Stimulated activated naive CD4-positive, alpha-beta T cell (primary cell): Measurements from ENCODE around the gene RPS15A.

ENCODE experiments used
- DNase-seq, 6 experiments: peaks; one replicate each; lab custom pipeline; 2025; lab: John Stamatoyannopoulos, UW

RPS15A gene

DNA sequence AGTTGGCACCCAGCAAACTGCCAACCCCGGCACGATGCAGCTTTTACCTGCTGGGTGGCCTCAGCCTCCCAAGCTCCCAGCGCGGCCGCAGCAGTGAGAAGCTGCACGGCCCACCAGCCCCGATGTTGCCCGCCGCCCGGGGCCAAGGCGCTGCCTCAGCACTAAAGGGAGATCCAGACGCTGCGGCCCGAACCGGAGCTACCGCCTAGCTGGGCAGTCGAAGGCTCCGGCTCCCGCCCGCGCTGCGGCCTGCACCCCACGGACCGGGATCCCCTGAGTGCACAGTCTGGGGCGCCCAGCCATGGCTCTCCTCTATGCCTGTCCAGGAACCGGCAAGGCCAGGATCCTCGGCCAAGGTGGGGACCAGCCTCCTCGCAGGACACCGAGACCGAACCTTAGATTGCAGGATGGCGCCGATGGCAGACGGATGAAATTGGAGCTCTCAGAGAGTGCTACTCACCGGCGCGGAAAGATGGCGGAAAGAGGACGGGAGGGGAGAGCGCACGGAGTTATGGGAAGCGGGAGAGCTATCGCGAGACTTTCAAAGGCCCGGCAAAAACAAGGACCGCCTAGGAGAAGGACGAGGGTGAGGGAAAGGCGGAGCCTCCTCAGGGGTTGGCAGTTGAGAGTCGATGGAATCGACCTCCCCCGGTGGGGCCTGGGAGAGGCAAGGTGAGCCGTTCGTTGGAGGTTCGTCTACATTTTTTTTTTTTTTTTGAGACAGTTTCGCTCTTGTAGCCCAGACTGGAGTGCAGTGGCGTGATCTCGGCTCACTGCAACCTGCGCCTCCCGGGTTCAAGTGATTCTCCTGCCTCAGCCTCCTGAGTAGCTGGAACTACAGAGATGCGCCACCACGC, at the start of gene RPS15A:
TSS of gene RPS15A (minus strand) at position 485 of the 857 bp plus-strand sequence. CDS start 1,221 bp downstream, outside the sequence.
- DNase-seq: peak; percentile 85 to 94 (median 92)

DNA sequence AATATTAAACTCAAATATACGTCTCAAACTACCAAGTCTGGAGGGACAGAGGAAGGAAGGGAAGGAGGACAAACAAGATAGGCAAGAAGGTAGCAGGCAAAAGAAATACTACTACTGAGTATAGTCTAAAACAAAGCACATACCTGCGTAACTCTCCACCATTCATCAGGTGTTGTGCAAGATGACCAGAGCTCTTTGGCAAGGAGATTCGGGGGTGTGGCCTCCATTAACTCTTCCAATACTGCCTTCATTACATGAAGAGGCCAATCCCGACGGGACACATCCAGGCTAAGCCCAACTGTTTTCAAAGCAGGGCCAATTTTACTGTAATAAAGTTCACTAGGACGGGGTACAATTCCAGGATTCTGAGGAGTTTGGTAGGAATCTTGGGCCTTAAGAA, 49.4 kb upstream of the RPS15A start:
- no peak for DNase-seq

DNA sequence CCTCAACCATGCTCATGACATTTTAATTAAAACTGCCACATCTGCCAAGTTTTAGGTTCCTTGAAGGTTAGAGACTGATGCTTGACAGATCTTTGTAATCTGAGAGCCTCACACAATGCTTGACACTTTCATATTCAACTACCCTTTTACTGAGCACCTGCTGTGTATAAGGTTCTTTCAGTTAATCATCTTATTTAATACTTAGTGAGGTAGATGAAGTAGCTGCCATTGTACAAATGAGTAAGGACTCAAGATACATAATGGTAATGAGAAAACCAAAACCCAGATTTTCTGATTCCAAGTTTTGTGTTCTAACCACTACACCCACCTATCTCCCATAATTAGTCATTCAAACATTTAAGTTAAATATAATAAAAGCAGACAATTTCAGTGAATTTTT, 46.6 kb upstream of the RPS15A start:
- DNase-seq: no peak

DNA sequence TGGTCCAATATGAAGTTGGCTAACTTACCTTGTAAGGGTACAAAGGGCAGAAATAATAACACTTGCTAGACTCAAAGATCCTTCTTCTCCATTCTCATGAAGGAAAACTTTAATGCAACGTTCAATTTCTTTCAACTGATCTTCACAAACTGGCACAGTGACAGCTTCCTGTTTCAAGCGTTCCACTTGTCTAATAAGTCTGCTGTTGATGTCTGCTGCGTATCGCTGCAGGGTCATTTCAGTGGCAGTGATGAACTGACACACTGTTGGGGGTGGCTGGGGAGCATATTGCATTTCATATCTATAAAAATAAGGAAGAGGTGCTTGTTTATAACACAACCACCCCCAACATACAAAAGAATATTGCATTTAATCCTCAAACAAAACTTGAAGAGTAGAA, 44.7 kb upstream of the RPS15A start:
- no peak for DNase-seq

- no peak for DNase-seq
These were observed 43.8 kb upstream of the RPS15A start for GRCh38 chr16:18833707-18834505.

DNA sequence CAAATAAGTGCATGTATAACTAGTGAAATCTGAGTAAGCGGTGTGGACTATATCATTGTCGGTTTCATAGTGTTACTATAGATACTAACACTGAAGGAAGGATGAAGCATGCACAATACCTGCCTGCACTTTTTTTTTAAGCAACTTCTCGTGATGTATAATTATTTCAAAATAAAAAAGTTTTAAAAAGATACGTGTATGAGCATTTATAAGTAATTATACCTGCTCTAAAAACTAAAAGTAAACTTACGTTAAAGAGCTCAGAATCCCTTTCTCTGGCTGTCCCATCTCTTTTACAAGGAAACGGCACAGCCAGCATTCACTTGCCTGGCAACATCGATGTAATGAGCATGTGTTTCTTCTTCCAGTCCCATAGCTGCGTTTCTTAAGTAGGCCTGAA, 42.5 kb upstream of the RPS15A start:
- DNase-seq: no peak

GRCh38 chr16:18832006-18832405, 41.9 kb upstream of the RPS15A start:
- no peak for DNase-seq

GRCh38 chr16:18829251-18829650, 39.1 kb upstream of the RPS15A start:
- no peak for DNase-seq

DNA sequence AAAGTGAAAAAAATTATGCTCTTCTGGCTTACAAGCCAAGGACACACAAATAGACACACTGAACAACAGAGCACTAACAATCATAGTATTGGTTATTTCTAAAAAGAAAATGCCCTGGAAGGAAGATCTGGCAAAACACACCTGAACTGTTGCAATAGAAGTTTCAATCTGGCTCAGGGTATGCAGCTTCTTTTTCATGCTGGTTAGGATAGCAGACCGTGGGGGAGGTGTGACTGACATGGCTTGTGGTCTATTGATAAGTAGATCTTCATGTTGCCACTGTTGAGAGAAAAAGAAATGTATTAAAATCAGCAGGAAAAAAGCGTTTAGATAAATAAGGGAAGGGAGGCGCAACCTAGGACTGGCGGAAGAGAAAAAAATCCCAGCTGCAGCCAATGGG, 37.8 kb upstream of the RPS15A start:
- DNase-seq: no peak

DNA sequence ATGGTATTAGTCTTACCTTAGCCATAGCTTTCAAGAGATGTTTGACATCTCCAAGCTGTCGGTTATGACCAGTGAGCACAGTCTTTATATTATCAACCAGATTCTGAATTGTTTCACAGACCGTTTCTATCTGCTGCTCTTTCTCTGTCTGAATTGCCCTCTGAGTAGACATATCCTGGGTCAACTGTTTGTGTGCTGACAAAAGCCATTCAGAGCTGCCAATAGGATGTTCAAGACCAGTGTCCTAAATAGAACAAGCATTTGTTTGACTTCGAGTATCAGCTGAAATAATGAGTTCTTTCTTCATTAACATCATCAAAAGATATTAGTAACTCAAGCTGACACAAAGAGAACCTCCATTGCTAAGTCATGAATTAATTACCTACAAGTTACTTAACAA, 26.2 kb upstream of the RPS15A start:
- no peak for DNase-seq

- DNase-seq: no peak
These were observed 21.8 kb upstream of the RPS15A start for GRCh38 chr16:18811925-18812324.

GRCh38 chr16:18809165-18809564, 19.0 kb upstream of the RPS15A start:
- no peak for DNase-seq

DNA sequence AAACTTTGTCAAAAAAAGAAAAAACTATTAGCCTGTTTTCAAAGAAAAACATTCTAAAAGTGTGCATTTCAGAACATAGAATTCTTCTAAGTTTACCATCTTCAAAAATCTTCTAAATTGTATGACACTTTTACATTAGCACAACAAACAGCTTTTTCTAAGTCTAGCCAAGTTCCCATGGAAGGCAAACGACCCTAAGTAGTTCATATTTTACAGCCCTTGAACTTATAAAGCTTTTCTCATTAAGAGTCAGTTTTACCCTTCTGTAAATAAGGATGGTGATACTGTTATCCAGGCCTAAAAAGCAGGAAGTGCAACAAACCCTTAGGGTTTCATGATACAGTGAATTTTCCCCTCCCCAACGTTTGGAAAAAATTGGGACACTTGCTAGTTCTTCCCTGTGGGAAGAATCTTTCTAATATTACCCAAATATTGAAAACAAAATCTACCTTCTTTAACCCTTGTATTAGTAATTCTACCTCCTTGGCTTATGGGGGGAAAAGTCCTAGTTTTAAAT, 15.2 kb upstream of the RPS15A start:
- DNase-seq: no peak

- DNase-seq: no peak
These were observed 14.4 kb upstream of the RPS15A start for GRCh38 chr16:18804540-18804939.

DNA sequence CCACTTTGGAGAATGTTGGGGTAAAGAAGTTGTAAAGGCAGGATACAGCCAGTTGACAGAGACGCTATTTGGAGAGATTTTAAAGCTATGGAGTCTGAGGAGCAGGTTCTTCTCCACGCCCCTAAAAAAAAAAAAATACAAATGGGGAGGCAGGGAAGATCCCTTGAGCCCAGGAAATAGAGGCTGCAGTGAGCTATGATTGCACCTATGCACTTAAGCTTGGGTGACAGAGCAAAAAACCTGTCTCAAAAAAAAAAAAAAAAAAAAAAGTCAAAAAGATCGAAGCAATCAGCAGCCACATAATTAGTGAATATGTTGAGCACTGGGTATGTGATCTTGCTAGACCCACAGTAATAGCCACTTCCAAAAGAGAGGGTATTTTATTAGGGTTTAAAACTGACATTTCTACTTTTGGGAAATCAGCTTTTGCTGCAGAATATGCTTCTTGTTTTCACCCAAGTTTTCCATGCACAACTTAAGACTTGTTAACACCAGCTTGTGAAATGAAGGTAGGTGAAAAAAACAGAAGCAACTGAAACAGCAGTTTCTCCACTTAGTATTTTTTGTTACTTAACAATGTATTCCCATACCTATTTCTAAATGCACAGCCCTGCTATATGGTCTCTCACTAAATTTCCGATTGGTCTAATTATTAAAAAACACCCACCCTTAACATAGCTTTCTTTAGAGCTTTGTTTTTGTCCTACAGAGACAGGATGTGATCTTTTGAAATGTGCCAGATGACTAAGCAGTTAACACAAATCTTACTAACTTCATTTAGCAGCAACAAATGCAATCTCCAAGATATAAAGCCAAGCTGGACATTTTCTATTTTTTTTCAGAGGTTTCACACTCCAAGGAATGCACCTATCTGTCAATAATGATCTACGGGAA, 13.7 kb upstream of the RPS15A start:
- DNase-seq: no peak

DNA sequence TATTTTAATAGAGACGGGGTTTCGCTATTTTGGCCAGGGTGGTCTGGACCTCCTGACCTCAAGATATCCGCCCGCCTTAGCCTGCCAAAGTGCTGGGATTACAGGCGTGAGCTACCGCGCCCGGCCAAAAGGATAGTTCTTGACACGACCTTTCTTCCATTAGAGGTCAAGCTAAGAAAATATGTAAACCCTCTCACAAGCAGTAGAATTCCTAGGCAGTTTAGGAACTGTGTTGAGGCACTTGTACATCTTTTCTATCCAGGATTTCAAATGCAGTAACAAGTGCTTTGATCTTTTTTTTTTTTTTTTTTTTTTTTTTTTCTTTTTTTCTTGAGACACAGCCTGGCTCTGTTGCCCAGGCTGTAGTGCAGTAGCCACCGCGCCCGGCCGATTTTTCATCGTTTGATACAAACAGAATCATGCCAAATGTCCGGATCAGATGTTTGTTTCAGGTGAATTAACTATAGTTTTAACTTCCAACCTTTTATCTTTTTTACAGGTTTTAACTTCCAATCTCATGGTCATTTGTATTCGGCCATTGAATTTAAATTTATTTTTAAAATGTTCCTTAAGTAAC, 12.7 kb upstream of the RPS15A start:
- no peak for DNase-seq

DNA sequence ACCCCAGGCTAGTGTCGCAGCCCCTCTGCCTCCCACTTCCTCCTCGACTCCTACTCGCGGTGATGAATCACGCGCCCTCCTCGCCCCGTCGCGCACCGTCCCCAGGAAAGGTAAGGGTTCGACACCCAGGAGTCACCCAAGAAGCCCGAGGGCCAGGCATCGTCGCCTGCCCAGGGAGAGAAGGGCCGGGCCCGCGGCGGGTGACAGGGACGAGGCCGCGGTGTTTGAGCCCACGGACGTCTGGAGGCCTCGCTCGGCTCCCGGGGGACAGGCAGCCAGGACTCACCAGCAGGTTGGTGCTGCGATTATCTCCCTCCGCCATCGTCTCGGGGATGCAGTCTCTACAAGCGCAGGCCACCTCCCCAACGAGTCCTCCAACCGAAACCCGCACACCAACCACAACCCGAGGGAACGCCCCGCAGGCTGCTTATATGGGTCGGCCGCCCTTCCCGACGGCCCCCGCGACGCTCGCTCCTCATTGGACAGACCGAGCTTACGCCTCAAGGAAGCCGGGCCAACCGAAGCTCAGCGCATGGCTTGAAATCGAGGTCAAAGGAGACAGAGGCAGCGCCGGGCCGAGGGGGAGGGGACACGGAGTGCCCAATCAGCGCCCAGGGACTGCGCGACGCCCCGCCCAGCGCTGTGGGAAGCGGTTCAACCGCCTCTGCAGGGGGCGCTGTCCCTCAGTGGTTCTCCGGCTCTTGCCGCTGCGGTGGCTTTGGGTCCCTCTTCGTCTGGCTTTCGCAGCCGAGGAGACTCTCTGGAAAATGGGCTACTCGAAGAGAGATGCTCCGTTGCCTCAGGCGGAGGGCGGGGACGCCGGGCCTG, 11.2 kb upstream of the RPS15A start, which contains the start of gene ARL6IP1:
TSS of gene ARL6IP1 (minus strand) at position 405 of the 828 bp plus-strand sequence. CDS start at position 322, 83 bp downstream.
- DNase-seq: peak; percentile 96 to 99 (median 99)

GRCh38 chr16:18800775-18801144, 10.6 kb upstream of the RPS15A start:
- DNase-seq: no peak

GRCh38 chr16:18800293-18800692, 10.2 kb upstream of the RPS15A start:
- no peak for DNase-seq

GRCh38 chr16:18799500-18799899, 9.4 kb upstream of the RPS15A start:
- no peak for DNase-seq

DNA sequence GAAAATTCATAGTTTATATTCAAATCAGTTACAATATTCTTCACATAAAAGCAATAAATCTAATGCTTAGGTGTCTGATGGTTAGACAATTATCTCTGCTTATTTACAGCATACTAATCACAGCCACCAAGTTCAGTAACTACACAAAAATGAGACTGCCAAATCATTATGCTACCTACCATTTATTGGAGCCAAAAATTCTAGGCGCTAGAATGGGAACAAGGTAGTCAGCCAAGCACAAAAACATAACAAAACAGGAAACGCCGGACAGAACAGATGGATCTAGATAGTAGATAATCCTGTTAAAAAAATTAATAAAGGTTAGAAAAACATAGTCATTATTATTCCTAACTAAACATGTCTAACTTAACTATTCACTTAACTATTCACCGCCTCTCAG, 7.6 kb upstream of the RPS15A start:
- DNase-seq: no peak
